Hepatocyte (in vitro differentiated cells): ENCODE results near the gene FGF5.
A peak's percentile ranks its signal among the peaks of the same experiment; 100 is the strongest.

Experiments
- CTCF ChIP-seq: fragments of 200-600 bp; sonication (generic); IDR thresholded peaks from 2 replicates; pipeline ENCODE4 v1.5.1; 2016; ENCODE audit warnings: antibody characterized with exemption, mild to moderate bottlenecking; ENCODE audit not compliant: poor library complexity
- EZH2 ChIP-seq: fragments of 200-600 bp; sonication (generic); IDR thresholded peaks from 2 replicates; pipeline ENCODE4 v1.6.1; 2016; ENCODE audit warnings: antibody characterized with exemption, mild to moderate bottlenecking, borderline replicate concordance

GRCh38 chr4:80268081-80268823 lies 1.8 kb downstream of the FGF5 start:
- TF ChIP-seq CTCF: no peak
- TF ChIP-seq EZH2: peak; percentile 63
